C4-2B (cell line): ENCODE data around the gene PEX19.
A peak's percentile ranks its signal among the peaks of the same experiment; 100 is the strongest.

ENCODE experiments used
- H3K27ac ChIP-seq: fragments of 450-650 bp; 2 replicates; pipeline ENCODE4 v1.5.1; 2017
- ZFX ChIP-seq: fragments of 450-650 bp; IDR thresholded peaks from 2 replicates; pipeline ENCODE4 v1.6.1; 2017
- TF ChIP-seq, protein P1 (sequence below): fragments of 450-650 bp; conservative IDR thresholded peaks from 2 replicates; pipeline ENCODE4 v1.5.1; 2017; ENCODE audit warnings: mild to moderate bottlenecking

PEX19 gene

DNA sequence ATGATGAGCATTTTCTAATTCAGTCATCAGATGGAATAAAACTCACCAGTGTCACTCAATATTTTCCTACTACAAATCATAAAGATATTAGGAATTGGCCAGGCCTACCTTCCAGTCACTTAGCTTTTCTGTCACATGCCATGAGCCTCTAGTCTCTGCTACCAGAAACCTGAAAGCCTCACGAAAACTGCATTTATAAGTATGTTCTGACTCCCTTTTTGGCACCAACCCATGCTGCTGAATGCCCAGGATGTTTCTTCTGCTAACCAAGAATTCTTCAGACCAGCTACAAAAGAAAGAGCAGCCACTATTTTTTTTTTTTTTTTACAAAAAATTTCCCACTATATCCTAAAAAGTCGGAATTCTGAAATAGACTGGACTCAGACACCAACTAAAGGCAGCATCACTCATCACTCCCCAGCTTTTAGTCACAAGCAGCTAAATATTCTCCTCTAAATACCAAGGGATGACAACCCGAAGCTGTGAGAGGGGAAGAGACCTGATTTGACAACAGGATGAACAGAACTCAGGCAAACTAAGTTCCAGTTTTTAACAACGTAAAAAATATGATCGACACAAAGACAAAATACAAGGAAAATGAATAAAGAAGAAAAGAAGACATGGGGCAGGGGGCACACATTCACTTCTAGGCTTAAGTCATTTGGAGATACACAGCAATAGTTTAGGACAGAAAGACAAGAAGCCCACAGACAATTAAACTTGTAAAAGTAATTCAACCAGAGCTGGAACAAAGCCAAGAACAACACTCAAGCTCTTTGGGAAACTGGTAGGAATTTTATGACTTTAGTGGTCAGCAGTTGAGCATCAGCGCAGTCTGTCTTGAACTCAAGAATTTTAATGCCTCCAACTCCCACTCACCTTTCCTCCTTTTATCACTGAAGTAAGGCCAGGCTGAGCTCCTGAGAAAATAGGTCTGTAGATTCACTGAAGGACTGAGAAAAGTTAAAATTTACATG lies 24.2 kb downstream of the PEX19 start:
- no peak overlapping the region for H3K27ac ChIP-seq
- no peak for TF ChIP-seq ZFX
- TF ChIP-seq, protein P1, sequence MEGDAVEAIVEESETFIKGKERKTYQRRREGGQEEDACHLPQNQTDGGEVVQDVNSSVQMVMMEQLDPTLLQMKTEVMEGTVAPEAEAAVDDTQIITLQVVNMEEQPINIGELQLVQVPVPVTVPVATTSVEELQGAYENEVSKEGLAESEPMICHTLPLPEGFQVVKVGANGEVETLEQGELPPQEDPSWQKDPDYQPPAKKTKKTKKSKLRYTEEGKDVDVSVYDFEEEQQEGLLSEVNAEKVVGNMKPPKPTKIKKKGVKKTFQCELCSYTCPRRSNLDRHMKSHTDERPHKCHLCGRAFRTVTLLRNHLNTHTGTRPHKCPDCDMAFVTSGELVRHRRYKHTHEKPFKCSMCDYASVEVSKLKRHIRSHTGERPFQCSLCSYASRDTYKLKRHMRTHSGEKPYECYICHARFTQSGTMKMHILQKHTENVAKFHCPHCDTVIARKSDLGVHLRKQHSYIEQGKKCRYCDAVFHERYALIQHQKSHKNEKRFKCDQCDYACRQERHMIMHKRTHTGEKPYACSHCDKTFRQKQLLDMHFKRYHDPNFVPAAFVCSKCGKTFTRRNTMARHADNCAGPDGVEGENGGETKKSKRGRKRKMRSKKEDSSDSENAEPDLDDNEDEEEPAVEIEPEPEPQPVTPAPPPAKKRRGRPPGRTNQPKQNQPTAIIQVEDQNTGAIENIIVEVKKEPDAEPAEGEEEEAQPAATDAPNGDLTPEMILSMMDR, result no peak

DNA sequence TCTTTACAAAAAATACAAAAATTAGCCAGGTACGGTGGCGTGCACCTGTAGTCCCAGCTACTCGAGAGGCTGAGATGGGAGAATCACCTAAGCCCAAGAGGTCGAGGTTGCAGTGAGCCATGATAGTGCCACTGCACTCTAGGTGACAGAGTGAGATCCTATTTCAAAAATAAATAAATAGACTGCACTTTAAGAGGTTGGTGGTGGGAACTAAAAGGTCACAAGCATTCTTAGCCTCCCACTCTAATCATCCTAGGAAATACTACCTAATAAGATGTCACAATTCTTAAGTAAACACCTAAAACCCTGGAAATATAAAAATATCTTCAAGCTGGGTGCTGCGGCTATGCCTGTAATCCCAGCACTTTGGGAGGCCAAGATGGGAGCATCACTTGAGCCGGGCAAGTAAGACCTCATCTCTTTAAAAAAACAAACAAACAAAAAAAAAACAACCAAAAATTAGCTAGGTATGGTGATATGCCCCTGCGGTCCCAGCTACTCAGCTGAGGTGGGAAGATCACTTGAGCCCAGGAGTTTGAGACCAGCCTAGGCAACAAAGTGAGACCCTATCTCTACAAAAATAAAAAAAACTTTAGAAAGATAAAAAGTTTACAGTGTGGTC lies 26.6 kb downstream of the PEX19 start:
- TF ChIP-seq, protein P1, result no peak
- no peak for TF ChIP-seq ZFX
- H3K27ac ChIP-seq, result no peak overlapping the region; the same call in 1 of the 2 replicates

DNA sequence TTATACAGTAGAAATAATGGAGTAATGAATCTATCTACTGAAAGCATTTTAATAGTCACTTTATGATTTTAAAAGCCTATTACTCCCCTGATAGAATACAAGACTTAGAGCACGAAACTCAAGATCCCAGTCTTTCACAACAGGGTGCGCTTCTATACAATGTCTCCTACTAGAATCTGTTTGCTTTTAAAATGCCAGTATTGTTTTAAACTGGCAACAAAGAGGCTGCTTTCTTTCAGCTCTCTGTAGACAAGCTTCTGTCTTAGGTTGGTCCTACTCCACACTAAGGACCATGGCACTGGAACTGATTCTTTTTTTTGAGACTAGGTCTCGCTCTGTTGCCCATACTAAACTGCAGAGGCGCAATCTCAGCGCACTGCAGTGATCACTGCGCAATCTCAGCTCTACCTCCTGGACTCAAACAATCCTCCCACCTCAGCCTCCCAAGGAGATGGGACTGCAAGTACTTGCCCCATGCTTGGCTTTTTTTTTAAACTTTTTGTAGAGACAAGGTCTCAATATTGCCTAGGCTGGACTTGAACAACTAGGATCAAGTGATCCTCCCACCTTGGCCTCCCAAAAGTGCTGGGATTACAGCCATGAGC lies 27.4 kb downstream of the PEX19 start:
- TF ChIP-seq, protein P1, result no peak
- TF ChIP-seq ZFX, result no peak
- no peak overlapping the region; the same call in 1 of the 2 replicates for H3K27ac ChIP-seq

DNA sequence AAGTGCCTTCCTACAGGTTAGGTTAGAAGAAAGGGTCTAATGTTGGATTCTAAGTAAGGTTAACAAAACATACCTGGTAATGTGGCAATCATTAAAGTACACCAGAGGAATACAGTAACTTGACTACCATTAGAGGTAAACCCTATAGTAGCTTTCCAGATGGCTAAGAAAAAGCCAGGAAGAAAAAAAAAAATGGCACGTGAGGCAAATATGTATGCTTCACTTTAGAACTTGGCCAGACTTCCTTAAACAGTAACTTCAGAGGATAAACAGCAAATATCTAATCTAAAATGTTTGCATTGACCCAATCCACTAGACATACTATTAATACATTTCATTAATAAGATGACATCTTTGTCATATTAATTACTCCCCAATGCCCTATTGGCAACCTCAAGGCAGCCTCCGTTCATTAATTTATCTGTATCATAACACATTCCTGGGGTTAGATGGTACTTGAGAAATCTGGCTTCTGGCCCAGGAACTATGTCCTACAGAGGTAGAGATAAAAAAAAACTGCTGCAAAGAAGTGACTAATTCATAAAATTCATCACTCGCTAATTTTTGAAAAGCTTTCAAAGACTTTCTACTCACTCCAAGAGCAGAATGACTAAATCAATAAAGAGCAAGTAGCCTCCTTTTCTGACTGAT lies 28.4 kb downstream of the PEX19 start:
- no peak for TF ChIP-seq ZFX
- TF ChIP-seq, protein P1, result no peak
- H3K27ac ChIP-seq, result no peak overlapping the region

DNA sequence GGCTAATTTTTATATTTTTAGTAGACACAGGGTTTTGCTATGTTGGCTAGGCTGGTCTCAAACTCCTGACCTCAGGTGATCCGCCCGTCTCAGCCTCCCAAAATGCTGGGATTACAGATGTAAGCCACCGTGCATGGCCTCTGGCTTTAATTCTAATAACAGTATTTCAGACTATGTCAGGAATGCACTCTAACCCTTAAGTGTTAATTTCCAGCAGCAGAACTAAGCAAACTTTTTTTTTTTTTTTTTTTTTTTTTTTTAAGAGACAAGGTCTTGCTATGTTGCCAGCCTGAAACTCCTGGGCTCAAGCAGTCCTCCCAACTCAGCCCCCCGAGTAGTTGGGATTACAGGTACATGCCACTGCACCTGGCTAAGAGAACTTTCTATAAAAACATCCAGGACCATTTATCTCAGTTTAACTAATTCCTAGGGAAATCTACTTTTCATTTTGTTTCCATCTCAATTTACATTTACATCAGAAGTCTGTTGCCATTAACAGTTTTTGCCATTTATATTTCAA lies 29.1 kb downstream of the PEX19 start:
- H3K27ac ChIP-seq, result no peak overlapping the region
- TF ChIP-seq, protein P1, result no peak
- TF ChIP-seq ZFX, result no peak

DNA sequence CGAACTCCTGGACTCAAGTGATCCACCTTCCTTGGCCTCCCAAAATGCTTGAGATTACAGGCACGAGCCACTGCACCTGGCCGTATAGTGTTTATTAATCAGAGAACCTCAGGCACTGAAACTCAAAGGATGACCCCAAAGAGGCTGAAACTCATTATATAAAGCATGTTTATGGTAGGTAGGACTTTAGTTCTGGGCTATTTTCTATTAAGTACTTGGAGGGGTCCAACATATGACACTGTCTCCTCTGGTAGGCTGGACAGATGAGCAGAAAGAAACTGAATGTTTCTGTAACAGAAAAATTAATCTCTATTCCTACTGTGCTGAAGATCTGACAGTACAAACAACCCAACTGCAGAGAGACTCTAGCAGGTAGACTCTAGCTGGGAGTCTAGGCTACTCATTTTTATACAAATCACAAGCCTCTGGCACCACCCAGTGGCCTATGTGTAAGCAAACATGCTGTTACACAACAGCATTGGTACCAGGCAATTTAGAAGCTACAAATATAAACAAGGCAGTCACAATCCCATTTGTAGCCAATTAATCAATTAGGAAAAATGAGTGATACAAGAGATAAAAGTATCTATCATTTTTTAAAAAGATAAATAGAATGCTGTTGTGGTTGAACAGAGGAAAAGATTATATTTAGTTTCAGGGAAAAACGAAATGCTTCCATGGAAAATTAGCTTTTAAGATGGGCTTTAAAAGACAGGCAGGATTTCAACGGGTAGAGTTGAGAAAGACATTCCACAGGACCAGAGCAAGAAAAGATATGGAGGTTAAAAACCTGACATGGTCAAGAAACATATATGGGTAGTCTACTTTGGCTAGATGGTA lies 33.0 kb downstream of the PEX19 start:
- no peak for TF ChIP-seq ZFX
- TF ChIP-seq, protein P1, result peak; percentile 87
- no peak overlapping the region for H3K27ac ChIP-seq
